K562 (cell line): Measurements from ENCODE around the gene HKDC1. TPM values are rescaled to one million over a fixed set of nuclear protein-coding genes. Genes with fewer than 3 reads are reported as not detected.

Experiments
- ATAC-seq: fragments of 200-7000 bp; cut with Tn5 transposase; 3 replicates; pipeline ENCODE4 v1.9.1; 2020; ENCODE audit warnings: moderate library complexity
- BruUV-seq: library from RNA; stranded (reverse); fragments of 400-500 nt; replicated peaks from 2 replicates; lab custom pipeline; 2021; lab: Mats Ljungman, UMichigan
- CTCF ChIA-PET: fragments of 300-600 bp; formaldehyde crosslinking; extraction: SDS; loops from one replicate; lab custom pipeline; 2021; ENCODE audit warnings: low intra/inter-chr PET ratio; lab: Yijun Ruan, JAX
- POLR2A ChIA-PET: fragments of 300-600, 350-650 bp; sonication (Branson Sonifier 250); formaldehyde crosslinking; extraction: SDS; loops from one replicate; lab custom pipeline; 2021; ENCODE audit warnings: antibody characterized with exemption, inconsistent platforms; lab: Yijun Ruan, JAX
- DNase-seq, 4 experiments: peaks; one replicate each; pipeline versions ENCODE4 v3.0.0 to v3.0.0-alpha.2; 2011 to 2018; ENCODE audit warnings: low spot score in 3 of 4, mixed read lengths in 3 of 4; ENCODE audit errors: extremely low read depth in 1 of 4
- FAIRE-seq: peaks from 2 replicates; lab custom pipeline; 2011; peaks lifted over from hg19 to GRCh38; lab: Jason Lieb, UNC
- H2AFZ ChIP-seq: 2 replicates; pipeline ENCODE4 v1.6.0; 2011; ENCODE audit warnings: low read depth, low read length, control low read depth, inconsistent platforms
- H3K27ac ChIP-seq: fragments of 200-600 bp; 3 replicates; pipeline ENCODE4 v1.8.0; 2011; ENCODE audit warnings: low read depth, mild to moderate bottlenecking, control low read depth, inconsistent platforms, low read length, moderate library complexity, mixed read lengths; ENCODE audit errors: extremely low read depth
- H3K27me3 ChIP-seq, 2 experiments: fragments of 300-600 bp in 1 of 2; 2 replicates in 1 of 2; 3 replicates in 1 of 2; pipeline versions ENCODE4 v1.6.0 to v1.8.0; 2011; ENCODE audit warnings: inconsistent platforms in 2 of 2, low read length in 2 of 2, mild to moderate bottlenecking in 1 of 2, mixed read lengths in 1 of 2, moderate library complexity in 1 of 2; ENCODE audit not compliant: control insufficient read depth in 2 of 2, insufficient read depth in 2 of 2
- H3K36me3 ChIP-seq: fragments of 300-600 bp; 3 replicates; pipeline ENCODE4 v1.8.0; 2011; ENCODE audit warnings: mild to moderate bottlenecking, low read length, inconsistent platforms; ENCODE audit not compliant: control insufficient read depth, insufficient read depth
- H3K4me1 ChIP-seq, 2 experiments: fragments of 200-600 bp in 1 of 2; replicated peaks in 1 of 2; 2 replicates in 1 of 2; 3 replicates in 1 of 2; pipeline versions ENCODE4 v1.5.1 to v1.8.0; 2011; ENCODE audit warnings: inconsistent platforms in 2 of 2, low read length in 2 of 2, mild to moderate bottlenecking in 1 of 2, mixed read lengths in 1 of 2, moderate library complexity in 1 of 2; ENCODE audit not compliant: control insufficient read depth in 2 of 2, insufficient read depth in 2 of 2
- H3K4me2 ChIP-seq: 2 replicates; pipeline ENCODE4 v1.6.1; 2011; ENCODE audit warnings: low read length, control low read depth, inconsistent platforms, mixed read lengths; ENCODE audit not compliant: insufficient read depth
- H3K4me3 ChIP-seq: fragments of 200-600 bp; sonication (generic), shearing (Covaris generic); 2 replicates; pipeline ENCODE4 v1.5.1; 2016; ENCODE audit warnings: control low read depth, inconsistent platforms
- H3K79me2 ChIP-seq: fragments of 200-600 bp; 3 replicates; pipeline ENCODE4 v1.8.0; 2011; ENCODE audit warnings: low read length, inconsistent platforms; ENCODE audit not compliant: control insufficient read depth, insufficient read depth
- H3K9ac ChIP-seq, 2 experiments: 2 replicates each; pipeline versions ENCODE4 v1.6.0 to v1.6.1; 2011; ENCODE audit warnings: low read depth in 2 of 2, low read length in 2 of 2, control low read depth in 1 of 2, inconsistent platforms in 1 of 2, mild to moderate bottlenecking in 1 of 2, mixed read lengths in 1 of 2; ENCODE audit not compliant: insufficient read depth in 1 of 2
- H3K9me1 ChIP-seq: one replicate; pipeline ENCODE4 v1.6.0; 2011; ENCODE audit warnings: inconsistent platforms, mild to moderate bottlenecking, low read length, moderate library complexity; ENCODE audit not compliant: control insufficient read depth, insufficient read depth
- H3K9me3 ChIP-seq: replicated peaks from 2 replicates; pipeline ENCODE4 v1.5.1; 2011; ENCODE audit warnings: low read depth, low read length, inconsistent platforms; ENCODE audit not compliant: control insufficient read depth, insufficient read depth
- H4K20me1 ChIP-seq: replicated peaks from 2 replicates; pipeline ENCODE4 v1.6.1; 2011; ENCODE audit warnings: low read length, inconsistent platforms, mixed read lengths; ENCODE audit not compliant: control insufficient read depth, insufficient read depth
- CBX5 ChIP-seq: IDR thresholded peaks from 2 replicates; pipeline ENCODE4 v1.6.1; 2014; ENCODE audit warnings: low read depth, borderline replicate concordance
- KHSRP ChIP-seq: fragments of 450-650 bp; IDR thresholded peaks from 2 replicates; pipeline ENCODE4 v1.6.1; 2017
- POLR2AphosphoS2 ChIP-seq: IDR thresholded peaks from 2 replicates; pipeline ENCODE4 v1.6.1; 2012; ENCODE audit warnings: low read length, improper control_type of control experiment
- SRSF7 ChIP-seq: fragments of 200-400 bp; formaldehyde crosslinking; optimal IDR thresholded peaks from 2 replicates; pipeline ENCODE3; 2017; ENCODE audit warnings: mild to moderate bottlenecking, low read depth, low read length
- ZBTB34 ChIP-seq: fragments of 250-450 bp; sonication (Bioruptor Pico); IDR thresholded peaks from 2 replicates; pipeline ENCODE4 v1.8.0; 2021; ENCODE audit warnings: mild to moderate bottlenecking, moderate library complexity
- ZNF23 ChIP-seq: fragments of 250-450 bp; sonication (Bioruptor Pico); IDR thresholded peaks from 2 replicates; pipeline ENCODE4 v1.4.0; 2020; ENCODE audit warnings: mild to moderate bottlenecking
- WGBS: fragments of 100-300 bp; shearing (Covaris generic); methylation state at CpG from one replicate; pipeline ENCODE4 v1.1.6; 2016; ENCODE audit warnings: low coverage, mixed read lengths; ENCODE audit not compliant: insufficient coverage; ENCODE audit errors: missing lambda C conversion rate; 5-methylcytosine and 5-hydroxymethylcytosine counted together
- in situ Hi-C: fragments of 300-500 bp; cut with MboI; formaldehyde crosslinking; loops from 4 replicates; pipeline ENCODE4 v1.15.0; 2018; ENCODE audit warnings: inconsistent platforms, mixed read lengths
- intact Hi-C: fragments of 100-400 bp; cut with micrococcal nuclease; formaldehyde crosslinking; loops from 2 replicates; pipeline ENCODE4 v1.14.2; 2022
- polyA plus RNA-seq, 8 experiments: library from polyadenylated mRNA; depleted of rRNA in 4 of 8; stranded (reverse) in 5 of 8; unstranded in 3 of 8; fragments of >200 nt; fragmentation: Nextera tagmentation in 2 of 8; fragmentation: Illumina TruSeq in 1 of 8; extraction: Ambion mirVana in 2 of 8; extraction: Trizol in 1 of 8; gene quantifications; 2 replicates each; pipeline versions ENCODE4 v1.2.1 to v1.2.3, GENCODE V29; 2011 to 2014; ENCODE audit warnings: inconsistent platforms in 1 of 8, missing spikeins in 1 of 8
- total RNA-seq, 7 experiments: library from RNA; depleted of rRNA in 6 of 7; stranded (reverse); fragments of >200 nt in 6 of 7; fragmentation: Illumina TruSeq in 2 of 7; extraction: Trizol in 2 of 7; gene quantifications; 2 replicates each; pipeline versions ENCODE4 v1.2.1 to v1.2.3, GENCODE V29; 2011 to 2021; ENCODE audit warnings: low replicate concordance in 1 of 7
- TF ChIP-seq, protein P1 (sequence below): fragments of 450-650 bp; formaldehyde crosslinking; IDR thresholded peaks from 2 replicates; pipeline ENCODE4 v1.4.0; 2020; ENCODE audit warnings: mild to moderate bottlenecking

Gene HKDC1
- total and polyA plus RNA-seq, 9 of the 15 experiments (the other 6 are each of a cell fraction or from before 2014, with no cell fraction given), result 0.04 to 0.22 (median 0.11) TPM; not detected in 5

DNA sequence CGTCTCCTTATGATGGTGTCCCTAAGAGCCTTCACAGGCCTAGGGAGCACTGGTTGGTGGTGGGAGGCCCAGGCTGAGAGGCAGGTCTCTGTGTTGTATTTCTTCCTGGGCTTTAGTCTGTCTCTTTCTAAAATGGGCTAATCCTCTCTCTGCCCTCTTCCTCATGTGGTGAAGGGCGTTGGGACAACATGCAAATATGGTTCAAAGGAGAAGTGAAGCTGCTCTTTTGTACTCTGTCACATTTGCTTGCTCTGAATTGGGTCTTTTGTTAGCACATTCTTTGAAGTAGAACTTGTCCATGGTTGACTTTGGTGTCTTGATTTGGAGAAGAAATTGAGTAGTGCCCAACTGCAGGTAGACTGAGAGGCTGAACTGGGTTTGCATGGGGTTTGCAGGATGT is 59.0 kb downstream of the HKDC1 start:
- intact Hi-C loops, result no loop called here
- in situ Hi-C loops, result no loop called here
- no peak for FAIRE-seq
- Histone ChIP-seq H2AFZ (no peak overlapping the region), H4K20me1 (no peaks in the 10 kb centered on the region), H3K27me3 (no peaks in the 10 kb centered on the region; a peak in 1 of 5 replicates), H3K9me3 (no peaks in the 10 kb centered on the region), H3K4me1 (no peaks in the 10 kb centered on the region), H3K9ac (no peak overlapping the region), H3K27ac (no peak overlapping the region), H3K79me2 (no peaks in the 10 kb centered on the region), H3K36me3 (no peaks in the 10 kb centered on the region), H3K9me1 (no peaks in the 10 kb centered on the region), H3K4me3 (no peak overlapping the region), H3K4me2 (no peak overlapping the region)
- POLR2A ChIA-PET, result interaction anchor here (1.0 to 1.8 kb wide), 7 partner anchors 9 to 58 kb away, joined by 3 to 9 read pairs (median 3); no protein-coding TSS in a partner anchor
- no peak for DNase-seq
- TF ChIP-seq ZBTB34, result no peak
- no peak for TF ChIP-seq POLR2AphosphoS2
- no peak for TF ChIP-seq ZNF23 (CRISPR knock-in tag)
- TF ChIP-seq, protein P1, sequence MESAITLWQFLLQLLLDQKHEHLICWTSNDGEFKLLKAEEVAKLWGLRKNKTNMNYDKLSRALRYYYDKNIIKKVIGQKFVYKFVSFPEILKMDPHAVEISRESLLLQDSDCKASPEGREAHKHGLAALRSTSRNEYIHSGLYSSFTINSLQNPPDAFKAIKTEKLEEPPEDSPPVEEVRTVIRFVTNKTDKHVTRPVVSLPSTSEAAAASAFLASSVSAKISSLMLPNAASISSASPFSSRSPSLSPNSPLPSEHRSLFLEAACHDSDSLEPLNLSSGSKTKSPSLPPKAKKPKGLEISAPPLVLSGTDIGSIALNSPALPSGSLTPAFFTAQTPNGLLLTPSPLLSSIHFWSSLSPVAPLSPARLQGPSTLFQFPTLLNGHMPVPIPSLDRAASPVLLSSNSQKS (CRISPR knock-in tag), result no peak
- no peak for TF ChIP-seq CBX5
- TF ChIP-seq SRSF7, result no peak
- no peak for TF ChIP-seq KHSRP
- 28% methylated on average over 2 of the region's 2 CpGs for WGBS
- BruUV-seq, result no TSS peak
- ATAC-seq, result no peak; the same call in 2 of the 3 replicates
- CTCF ChIA-PET, result no interaction called here
